GM12878 (cell line): Measurements from ENCODE around the gene KAZN. TPM values are rescaled to one million over a fixed set of nuclear protein-coding genes. Genes with fewer than 3 reads are reported as not detected.

Experiments used
- ATAC-seq: fragments of 200-7000 bp; cut with Tn5 transposase; 3 replicates; pipeline ENCODE4 v1.9.1; 2020; ENCODE audit warnings: mild to moderate bottlenecking, moderate library complexity
- BruUV-seq: library from RNA; stranded (reverse); fragments of 400-500 nt; replicated peaks from 2 replicates; lab custom pipeline; 2021; lab: Mats Ljungman, UMichigan
- CTCF ChIA-PET: fragments of 300-600 bp; sonication (Branson Sonifier 250); formaldehyde crosslinking; extraction: SDS; loops from one replicate; lab custom pipeline; 2021; ENCODE audit warnings: inconsistent platforms; lab: Yijun Ruan, JAX
- POLR2A ChIA-PET: fragments of 350-600 bp; formaldehyde crosslinking; extraction: SDS; loops from one replicate; lab custom pipeline; 2021; ENCODE audit warnings: inconsistent platforms; lab: Charles Lee
- RAD21 ChIA-PET: fragments of 300-600 bp; sonication (Branson Sonifier 250); formaldehyde crosslinking; loops from one replicate; lab custom pipeline; 2023; ENCODE audit warnings: antibody characterized with exemption; ENCODE audit not compliant: unreplicated experiment; lab: Charles Lee
- SMC1A ChIA-PET: fragments of 300-600 bp; sonication (Branson Sonifier 250); formaldehyde crosslinking; loops from one replicate; lab custom pipeline; 2023; ENCODE audit not compliant: unreplicated experiment, uncharacterized antibody; lab: Charles Lee
- DNase-seq: peaks from one replicate; pipeline ENCODE4 v3.0.0-alpha.2; 2011; ENCODE audit warnings: low read depth, low spot score
- FAIRE-seq: peaks from 3 replicates; lab custom pipeline; 2011; peaks lifted over from hg19 to GRCh38; lab: Jason Lieb, UNC
- H2AFZ ChIP-seq: 2 replicates; pipeline ENCODE4 v1.6.0; 2011; ENCODE audit warnings: low read depth, low read length, control low read depth; ENCODE audit not compliant: control insufficient read depth
- H3K27ac ChIP-seq: 2 replicates; pipeline ENCODE4 v1.5.1; 2011; ENCODE audit warnings: control low read depth; ENCODE audit not compliant: control insufficient read depth, insufficient read depth
- H3K27me3 ChIP-seq, 2 experiments: replicated peaks in 1 of 2; 2 replicates each; pipeline versions ENCODE4 v1.6.0 to v1.6.1; 2011; ENCODE audit warnings: low read length in 1 of 2; ENCODE audit not compliant: control insufficient read depth in 2 of 2, insufficient read depth in 2 of 2
- H3K36me3 ChIP-seq, 2 experiments: 2 replicates each; pipeline ENCODE4 v1.5.1; 2011; ENCODE audit warnings: low read length in 1 of 2; ENCODE audit not compliant: control insufficient read depth in 2 of 2, insufficient read depth in 2 of 2
- H3K4me1 ChIP-seq: 2 replicates; pipeline ENCODE4 v1.6.1; 2011; ENCODE audit warnings: mild to moderate bottlenecking, low read length, moderate library complexity, mixed read lengths; ENCODE audit not compliant: control insufficient read depth, insufficient read depth
- H3K4me2 ChIP-seq: 2 replicates; pipeline ENCODE4 v1.6.0; 2011; ENCODE audit warnings: control low read depth; ENCODE audit not compliant: control insufficient read depth, insufficient read depth
- H3K4me3 ChIP-seq: fragments of 200-600 bp; sonication (generic); 2 replicates; pipeline ENCODE4 v1.5.1; 2016
- H3K79me2 ChIP-seq: 2 replicates; pipeline ENCODE4 v1.6.0; 2011; ENCODE audit warnings: low read length; ENCODE audit not compliant: control insufficient read depth, insufficient read depth
- H3K9ac ChIP-seq: 2 replicates; pipeline ENCODE4 v1.8.0; 2011; ENCODE audit warnings: low read length, control low read depth, mixed read lengths; ENCODE audit not compliant: control insufficient read depth, insufficient read depth
- H3K9me3 ChIP-seq: replicated peaks from 3 replicates; pipeline ENCODE4 v1.5.1; 2011; ENCODE audit warnings: mild to moderate bottlenecking, low read length; ENCODE audit not compliant: control insufficient read depth, insufficient read depth
- H4K20me1 ChIP-seq: 2 replicates; pipeline ENCODE4 v1.6.0; 2011; ENCODE audit not compliant: control insufficient read depth, insufficient read depth
- CBX3 ChIP-seq: fragments of 200-600 bp; sonication (generic); IDR thresholded peaks from 2 replicates; pipeline ENCODE4 v1.6.1; 2016; ENCODE audit warnings: low read depth, borderline replicate concordance
- GATAD2B ChIP-seq: fragments of 450-650 bp; conservative IDR thresholded peaks from 2 replicates; pipeline ENCODE4 v1.6.1; 2017; ENCODE audit warnings: low read depth, mild to moderate bottlenecking, moderate library complexity
- LARP7 ChIP-seq: fragments of 450-650 bp; IDR thresholded peaks from 2 replicates; pipeline ENCODE4 v1.6.1; 2017; ENCODE audit warnings: mild to moderate bottlenecking
- MEF2B ChIP-seq: fragments of 450-650 bp; IDR thresholded peaks from 2 replicates; pipeline ENCODE4 v1.6.1; 2018; ENCODE audit warnings: mild to moderate bottlenecking, moderate library complexity; ENCODE audit not compliant: partially characterized antibody, poor library complexity, severe bottlenecking
- NFIC ChIP-seq: IDR thresholded peaks from 2 replicates; pipeline ENCODE4 v1.6.1; 2012; ENCODE audit warnings: low read depth, mild to moderate bottlenecking, inconsistent platforms, low read length, moderate library complexity
- NKRF ChIP-seq: fragments of 450-650 bp; conservative IDR thresholded peaks from 2 replicates; pipeline ENCODE4 v1.6.1; 2017; ENCODE audit warnings: mild to moderate bottlenecking, moderate library complexity
- SMAD1 ChIP-seq: fragments of 450-650 bp; IDR thresholded peaks from 2 replicates; pipeline ENCODE4 v1.6.1; 2018; ENCODE audit warnings: mild to moderate bottlenecking, low read depth; ENCODE audit not compliant: partially characterized antibody
- SP1 ChIP-seq: IDR thresholded peaks from one replicate; pipeline ENCODE4 v1.6.1; 2011; ENCODE audit warnings: low read depth, low read length
- TCF12 ChIP-seq: IDR thresholded peaks from 2 replicates; pipeline ENCODE4 v1.6.1; 2011; ENCODE audit warnings: low read depth, mild to moderate bottlenecking, low read length
- USF2 ChIP-seq: IDR thresholded peaks from 2 replicates; pipeline ENCODE4 v1.6.1; 2011; ENCODE audit warnings: low read depth, low read length, improper control_type of control experiment, borderline replicate concordance
- ZNF274 ChIP-seq: IDR thresholded peaks from one replicate; pipeline ENCODE4 v1.8.0; 2011; ENCODE audit not compliant: insufficient read length, insufficient read depth
- WGBS: methylation state at CpG from one replicate; pipeline ENCODE4 v1.1.6; 2016; ENCODE audit warnings: low lambda C conversion rate; ENCODE audit not compliant: insufficient replicate concordance, insufficient coverage; ENCODE audit errors: missing lambda C conversion rate; 5-methylcytosine and 5-hydroxymethylcytosine counted together
- in situ Hi-C: fragments of 300-500 bp; cut with MboI; formaldehyde crosslinking; loops from 9 replicates; pipeline ENCODE4 v1.14.3; 2018; ENCODE audit warnings: mixed read lengths
- intact Hi-C: fragments of 100-400 bp; cut with micrococcal nuclease; formaldehyde crosslinking; loops from one replicate; pipeline ENCODE4 v1.14.2; 2022; ENCODE audit not compliant: unreplicated experiment
- polyA plus RNA-seq, 11 experiments: library from polyadenylated mRNA; depleted of rRNA in 4 of 11; unstranded in 6 of 11; stranded (reverse) in 5 of 11; fragments of >200 nt; fragmentation: Nextera tagmentation in 4 of 11; fragmentation: Illumina TruSeq in 1 of 11; extraction: Ambion mirVana in 4 of 11; extraction: Trizol in 1 of 11; gene quantifications; 1 replicate in 1 of 11; 2 replicates in 10 of 11; pipeline versions ENCODE4 v1.2.1 to v1.2.3, GENCODE V29; 2011 to 2016; ENCODE audit warnings: inconsistent platforms in 2 of 11, missing spikeins in 2 of 11, low read depth in 1 of 11
- total RNA-seq, 4 experiments: library from RNA; depleted of rRNA in 3 of 4; stranded (reverse); fragments of >200 nt in 3 of 4; fragmentation: Illumina TruSeq in 1 of 4; extraction: Trizol in 1 of 4; gene quantifications; 2 replicates each; pipeline versions ENCODE4 v1.2.1 to v1.2.3, GENCODE V29; 2013 to 2021
- TF ChIP-seq, protein P1 (sequence below): fragments of 450-650 bp; IDR thresholded peaks from 2 replicates; pipeline ENCODE4 v1.6.1; 2016; ENCODE audit warnings: mild to moderate bottlenecking
- TF ChIP-seq, protein P2 (sequence below): fragments of 450-650 bp; IDR thresholded peaks from 2 replicates; pipeline ENCODE4 v1.6.1; 2017; ENCODE audit warnings: low read depth, mild to moderate bottlenecking, moderate library complexity

KAZN gene
- total and polyA plus RNA-seq, 10 of the 15 experiments (the other 5 are each of a cell fraction or from before 2014, with no cell fraction given), result 0.72 to 4.0 (median 1.2) TPM

DNA sequence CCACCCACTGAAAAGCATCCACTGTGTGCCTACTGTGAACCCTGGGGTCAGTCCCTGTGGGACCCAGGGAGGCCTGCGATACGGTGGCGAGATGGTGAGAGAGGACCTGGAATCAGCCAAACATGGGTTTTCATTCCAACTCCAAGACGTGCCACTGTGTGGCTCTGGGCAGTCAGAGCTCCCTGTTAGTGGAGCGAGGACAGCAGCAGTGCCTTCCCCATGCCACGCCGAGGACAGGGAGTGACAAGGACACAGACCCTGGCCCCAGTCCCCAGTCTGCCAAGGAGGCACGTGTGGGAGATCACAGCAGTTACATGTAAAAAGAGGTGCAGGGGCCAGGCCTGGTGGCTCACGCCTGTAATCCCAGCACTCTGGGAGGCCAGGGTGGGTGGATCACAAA, 504.2 kb downstream of the KAZN start:
- no peak overlapping the region for H3K9ac ChIP-seq
- H2AFZ ChIP-seq, result no peak overlapping the region
- intact Hi-C loops (loop anchor here (5.0 to 10.0 kb wide), 2 partner anchors 178 to 325 kb away; no protein-coding TSS in a partner anchor), in situ Hi-C loops (no loop called here)
- ChIA-PET POLR2A (no interaction called here), CTCF (no interaction called here), RAD21 (no interaction called here), SMC1A (no interaction called here)
- peaks cover 2% of the 10 kb centered on the region in 2 experiments; a peak in 2 of 4 replicates for H3K27me3 ChIP-seq
- no peaks in the 10 kb centered on the region; the same call in 1 of the 2 replicates for H3K4me1 ChIP-seq
- FAIRE-seq (no peak), ATAC-seq (no peak), DNase-seq (no peak)
- no peak overlapping the region for H3K27ac ChIP-seq
- H3K79me2 ChIP-seq, result no peaks in the 10 kb centered on the region
- no peak overlapping the region for H3K4me2 ChIP-seq
- H3K36me3 ChIP-seq, result no peaks in the 10 kb centered on the region
- no peak overlapping the region for H3K4me3 ChIP-seq
- H3K9me3 ChIP-seq, result no peaks in the 10 kb centered on the region; the same call in 2 of the 3 replicates
- H4K20me1 ChIP-seq, result no peaks in the 10 kb centered on the region
- WGBS, result 46% methylated on average over 9 of the region's 9 CpGs
- no peak for TF ChIP-seq NKRF
- TF ChIP-seq SMAD1, result no peak
- TF ChIP-seq, protein P1, sequence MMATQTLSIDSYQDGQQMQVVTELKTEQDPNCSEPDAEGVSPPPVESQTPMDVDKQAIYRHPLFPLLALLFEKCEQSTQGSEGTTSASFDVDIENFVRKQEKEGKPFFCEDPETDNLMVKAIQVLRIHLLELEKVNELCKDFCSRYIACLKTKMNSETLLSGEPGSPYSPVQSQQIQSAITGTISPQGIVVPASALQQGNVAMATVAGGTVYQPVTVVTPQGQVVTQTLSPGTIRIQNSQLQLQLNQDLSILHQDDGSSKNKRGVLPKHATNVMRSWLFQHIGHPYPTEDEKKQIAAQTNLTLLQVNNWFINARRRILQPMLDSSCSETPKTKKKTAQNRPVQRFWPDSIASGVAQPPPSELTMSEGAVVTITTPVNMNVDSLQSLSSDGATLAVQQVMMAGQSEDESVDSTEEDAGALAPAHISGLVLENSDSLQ, result no peak
- TF ChIP-seq USF2, result no peak
- TF ChIP-seq SP1, result no peak
- no peak for TF ChIP-seq NFIC
- TF ChIP-seq LARP7, result no peak
- TF ChIP-seq, protein P2, sequence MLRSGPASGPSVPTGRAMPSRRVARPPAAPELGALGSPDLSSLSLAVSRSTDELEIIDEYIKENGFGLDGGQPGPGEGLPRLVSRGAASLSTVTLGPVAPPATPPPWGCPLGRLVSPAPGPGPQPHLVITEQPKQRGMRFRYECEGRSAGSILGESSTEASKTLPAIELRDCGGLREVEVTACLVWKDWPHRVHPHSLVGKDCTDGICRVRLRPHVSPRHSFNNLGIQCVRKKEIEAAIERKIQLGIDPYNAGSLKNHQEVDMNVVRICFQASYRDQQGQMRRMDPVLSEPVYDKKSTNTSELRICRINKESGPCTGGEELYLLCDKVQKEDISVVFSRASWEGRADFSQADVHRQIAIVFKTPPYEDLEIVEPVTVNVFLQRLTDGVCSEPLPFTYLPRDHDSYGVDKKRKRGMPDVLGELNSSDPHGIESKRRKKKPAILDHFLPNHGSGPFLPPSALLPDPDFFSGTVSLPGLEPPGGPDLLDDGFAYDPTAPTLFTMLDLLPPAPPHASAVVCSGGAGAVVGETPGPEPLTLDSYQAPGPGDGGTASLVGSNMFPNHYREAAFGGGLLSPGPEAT, result no peak
- TF ChIP-seq MEF2B, result no peak
- TF ChIP-seq CBX3, result no peak
- no peak for TF ChIP-seq ZNF274
- TF ChIP-seq GATAD2B, result no peak
- TF ChIP-seq TCF12, result no peak
- no TSS peak for BruUV-seq
